HFFc6 (cell line): ENCODE data around the gene RSPO3. TPM values are rescaled to one million over a fixed set of nuclear protein-coding genes. Genes with fewer than 3 reads are reported as not detected.

Source experiments
- DNase-seq: peaks from one replicate; pipeline ENCODE4 v3.0.0-alpha.2; 2018
- H3K27ac Mint-ChIP-seq: 2 replicates; pipeline ENCODE4 v1.8.0; 2020; ENCODE audit warnings: mild to moderate bottlenecking, mixed read lengths
- H3K27me3 Mint-ChIP-seq: 2 replicates; pipeline ENCODE4 v1.8.0; 2021; ENCODE audit warnings: mild to moderate bottlenecking, moderate library complexity, mixed read lengths; ENCODE audit not compliant: insufficient read depth
- H3K36me3 Mint-ChIP-seq: 2 replicates; pipeline ENCODE4 v1.8.0; 2021; ENCODE audit warnings: low read depth, mixed read lengths
- H3K4me1 Mint-ChIP-seq: 2 replicates; pipeline ENCODE4 v1.8.0; 2020; ENCODE audit warnings: low read depth, mixed read lengths
- H3K4me3 Mint-ChIP-seq: 2 replicates; pipeline ENCODE4 v1.8.0; 2020; ENCODE audit warnings: mild to moderate bottlenecking, moderate library complexity, mixed read lengths
- H3K9me3 Mint-ChIP-seq: 2 replicates; pipeline ENCODE4 v1.8.0; 2020; ENCODE audit warnings: mild to moderate bottlenecking, mixed read lengths
- CTCF ChIP-seq: fragments of 200-600 bp; sonication (generic); IDR thresholded peaks from 2 replicates; pipeline ENCODE4 v1.5.0; 2021; ENCODE audit warnings: antibody characterized with exemption, mild to moderate bottlenecking
- total RNA-seq, 6 experiments: library from RNA; stranded (reverse); fragmentation: NEBNext Ultra II Directional; extraction: Animal tissue kit (Norgen Biotek cat#: 25700); gene quantifications; 2 replicates in 1 of 6; 3 replicates in 5 of 6; pipeline ENCODE4 v1.2.3, GENCODE V29; 2021

RSPO3 gene
- total RNA-seq, 6 experiments from 2014 or later = not detected

- no peak for TF ChIP-seq CTCF
- H3K27ac Mint-ChIP-seq = no peak overlapping the region
Observed at GRCh38 chr6:127124172-127124571, 5.7 kb downstream of the RSPO3 start.

GRCh38 chr6:127124680-127125079, 6.2 kb downstream of the RSPO3 start:
- Mint-ChIP-seq H3K4me3 (no peak overlapping the region), H3K9me3 (no peaks in the 10 kb centered on the region), H3K27me3 (peaks cover 18% of the 10 kb centered on the region), H3K27ac (no peak overlapping the region), H3K36me3 (no peaks in the 10 kb centered on the region), H3K4me1 (0 out of 2 replicates have a peak, but pooled peaks cover 5% of the 10 kb centered on the region)
- no peak for DNase-seq
- no peak for TF ChIP-seq CTCF

More at GRCh38 chr6:127124172-127124571, 5.7 kb downstream of the RSPO3 start:
- no peaks in the 10 kb centered on the region for H3K36me3 Mint-ChIP-seq
- DNase-seq = no peak
- H3K27me3 Mint-ChIP-seq = peaks cover 21% of the 10 kb centered on the region
- H3K4me3 Mint-ChIP-seq = no peak overlapping the region
- H3K9me3 Mint-ChIP-seq = no peaks in the 10 kb centered on the region
- 0 out of 2 replicates have a peak, but pooled peaks cover 5% of the 10 kb centered on the region for H3K4me1 Mint-ChIP-seq

GRCh38 chr6:127128066-127128465, 9.6 kb downstream of the RSPO3 start:
- no peak for TF ChIP-seq CTCF
- no peak overlapping the region for H3K4me3 Mint-ChIP-seq

GRCh38 chr6:127129251-127129650, 10.8 kb downstream of the RSPO3 start:
- DNase-seq = no peak
- TF ChIP-seq CTCF = no peak
- no peaks in the 10 kb centered on the region for H3K4me1 Mint-ChIP-seq
- no peak overlapping the region for H3K27ac Mint-ChIP-seq
- no peaks in the 10 kb centered on the region for H3K36me3 Mint-ChIP-seq
- H3K27me3 Mint-ChIP-seq = peaks cover 4% of the 10 kb centered on the region; the same call in 1 of the 2 replicates
- no peaks in the 10 kb centered on the region for H3K9me3 Mint-ChIP-seq
- H3K4me3 Mint-ChIP-seq = no peak overlapping the region

More at GRCh38 chr6:127128066-127128465, 9.6 kb downstream of the RSPO3 start:
- H3K27ac Mint-ChIP-seq = no peak overlapping the region
- H3K9me3 Mint-ChIP-seq = no peaks in the 10 kb centered on the region
- DNase-seq = no peak
- no peaks in the 10 kb centered on the region for H3K4me1 Mint-ChIP-seq
- peaks cover 4% of the 10 kb centered on the region; the same call in 1 of the 2 replicates for H3K27me3 Mint-ChIP-seq
- H3K36me3 Mint-ChIP-seq = no peaks in the 10 kb centered on the region

- no peak for DNase-seq
- Mint-ChIP-seq H3K27ac (no peak overlapping the region), H3K9me3 (no peaks in the 10 kb centered on the region), H3K36me3 (no peaks in the 10 kb centered on the region), H3K4me1 (no peaks in the 10 kb centered on the region), H3K27me3 (peaks cover 4% of the 10 kb centered on the region), H3K4me3 (no peak overlapping the region)
- no peak for TF ChIP-seq CTCF
Observed at GRCh38 chr6:127131275-127131674, 12.8 kb downstream of the RSPO3 start.
